GM12801 (cell line): ENCODE data around the gene TBC1D9B.

Experiments used
- TF ChIP-seq, protein P1 (sequence below): IDR thresholded peaks from one replicate; pipeline ENCODE4 v1.5.1; 2011; ENCODE audit warnings: control low read depth; ENCODE audit not compliant: insufficient read length; ENCODE audit errors: extremely low read depth

The TBC1D9B gene

GRCh38 chr5:179832039-179832745 is 75.5 kb downstream of the TBC1D9B start:
- TF ChIP-seq, protein P1, sequence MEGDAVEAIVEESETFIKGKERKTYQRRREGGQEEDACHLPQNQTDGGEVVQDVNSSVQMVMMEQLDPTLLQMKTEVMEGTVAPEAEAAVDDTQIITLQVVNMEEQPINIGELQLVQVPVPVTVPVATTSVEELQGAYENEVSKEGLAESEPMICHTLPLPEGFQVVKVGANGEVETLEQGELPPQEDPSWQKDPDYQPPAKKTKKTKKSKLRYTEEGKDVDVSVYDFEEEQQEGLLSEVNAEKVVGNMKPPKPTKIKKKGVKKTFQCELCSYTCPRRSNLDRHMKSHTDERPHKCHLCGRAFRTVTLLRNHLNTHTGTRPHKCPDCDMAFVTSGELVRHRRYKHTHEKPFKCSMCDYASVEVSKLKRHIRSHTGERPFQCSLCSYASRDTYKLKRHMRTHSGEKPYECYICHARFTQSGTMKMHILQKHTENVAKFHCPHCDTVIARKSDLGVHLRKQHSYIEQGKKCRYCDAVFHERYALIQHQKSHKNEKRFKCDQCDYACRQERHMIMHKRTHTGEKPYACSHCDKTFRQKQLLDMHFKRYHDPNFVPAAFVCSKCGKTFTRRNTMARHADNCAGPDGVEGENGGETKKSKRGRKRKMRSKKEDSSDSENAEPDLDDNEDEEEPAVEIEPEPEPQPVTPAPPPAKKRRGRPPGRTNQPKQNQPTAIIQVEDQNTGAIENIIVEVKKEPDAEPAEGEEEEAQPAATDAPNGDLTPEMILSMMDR = no peak

DNA sequence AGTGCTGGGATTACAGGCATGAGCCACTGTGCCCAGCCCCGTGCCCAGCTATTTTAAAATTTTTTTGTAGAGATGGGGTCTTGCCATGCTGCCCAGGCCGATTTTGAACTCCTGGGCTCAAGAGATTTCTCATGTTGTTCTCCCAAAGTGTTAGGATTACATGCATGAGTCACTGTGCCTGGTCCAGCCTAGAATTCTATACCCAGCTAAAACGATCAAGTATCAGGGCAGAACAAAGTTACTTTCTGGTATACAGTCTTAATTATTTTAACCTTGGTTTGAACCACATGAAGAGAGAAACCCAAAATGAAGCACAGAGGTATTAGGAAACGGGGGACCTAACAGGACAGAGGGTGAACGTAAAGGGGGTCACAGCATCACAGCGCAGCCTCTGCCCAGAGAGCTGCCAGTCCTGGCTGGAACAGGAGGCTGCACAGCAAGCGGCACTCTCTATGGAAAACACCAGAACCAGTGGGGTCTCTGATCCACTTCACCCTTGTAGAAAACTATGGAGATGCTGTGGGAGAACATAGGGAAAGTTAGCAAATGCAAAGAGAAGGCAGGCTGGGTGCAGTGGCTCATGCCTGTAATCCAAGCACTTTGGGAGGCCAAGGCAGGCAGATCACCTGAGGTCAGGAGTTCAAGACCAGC is 76.8 kb downstream of the TBC1D9B start:
- TF ChIP-seq, protein P1 = no peak

- TF ChIP-seq, protein P1 = no peak
These were observed 77.8 kb downstream of the TBC1D9B start for GRCh38 chr5:179829732-179830435.

DNA sequence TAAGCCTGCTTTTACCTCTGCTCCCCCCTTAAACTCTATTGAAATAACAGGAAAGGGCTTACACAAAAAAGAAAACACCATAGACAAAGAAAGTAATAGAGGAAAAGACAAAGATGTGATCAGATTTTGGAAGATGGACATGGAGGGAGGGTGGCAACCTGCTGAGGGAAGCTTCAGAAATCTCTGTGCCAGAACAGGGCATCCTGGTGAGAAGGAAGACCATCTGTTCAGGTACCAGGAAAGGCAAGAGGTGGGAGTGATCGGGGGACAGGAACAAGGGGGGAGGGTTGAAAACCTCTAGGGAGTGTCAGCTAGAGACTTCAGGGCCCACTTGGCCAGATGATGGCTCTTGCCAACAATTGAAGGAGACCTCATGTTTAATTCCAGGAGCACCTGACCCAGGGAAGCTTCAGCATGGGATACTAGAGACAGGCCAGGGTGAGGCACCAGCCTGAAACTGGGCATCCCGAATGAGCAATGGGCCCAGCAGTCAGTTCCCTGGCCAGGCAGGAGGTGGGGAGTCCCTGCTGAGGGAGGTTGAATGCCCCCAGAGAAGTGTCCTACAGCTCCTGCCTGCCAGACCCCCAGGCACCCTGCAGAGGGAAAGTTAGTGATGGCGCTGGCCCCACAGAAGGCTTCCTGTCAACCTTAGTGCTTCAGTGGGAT is 78.8 kb downstream of the TBC1D9B start:
- TF ChIP-seq, protein P1 = no peak

GRCh38 chr5:179827680-179828079 is 80.0 kb downstream of the TBC1D9B start:
- TF ChIP-seq, protein P1 = no peak

- TF ChIP-seq, protein P1 = no peak
These were observed 82.0 kb downstream of the TBC1D9B start for GRCh38 chr5:179825655-179826182.

- TF ChIP-seq, protein P1 = no peak
These were observed 83.0 kb downstream of the TBC1D9B start for GRCh38 chr5:179824745-179825112.
